Choroid plexus epithelial cell (primary cell): ENCODE results near the gene PPA2.

Source experiments
- DNase-seq: peaks from one replicate; pipeline ENCODE4 v3.0.0-alpha.2; 2010; ENCODE audit warnings: low read depth
- H3K4me3 ChIP-seq: 2 replicates; pipeline ENCODE4 v1.5.1; 2011; ENCODE audit warnings: low read depth, mild to moderate bottlenecking, control low read depth, low read length, moderate library complexity
- TF ChIP-seq, protein P1 (sequence below): conservative IDR thresholded peaks from 2 replicates; pipeline ENCODE4 v1.5.1; 2011; ENCODE audit warnings: low read depth, mild to moderate bottlenecking, control low read depth, inconsistent platforms, low read length, moderate library complexity

Gene PPA2

DNA sequence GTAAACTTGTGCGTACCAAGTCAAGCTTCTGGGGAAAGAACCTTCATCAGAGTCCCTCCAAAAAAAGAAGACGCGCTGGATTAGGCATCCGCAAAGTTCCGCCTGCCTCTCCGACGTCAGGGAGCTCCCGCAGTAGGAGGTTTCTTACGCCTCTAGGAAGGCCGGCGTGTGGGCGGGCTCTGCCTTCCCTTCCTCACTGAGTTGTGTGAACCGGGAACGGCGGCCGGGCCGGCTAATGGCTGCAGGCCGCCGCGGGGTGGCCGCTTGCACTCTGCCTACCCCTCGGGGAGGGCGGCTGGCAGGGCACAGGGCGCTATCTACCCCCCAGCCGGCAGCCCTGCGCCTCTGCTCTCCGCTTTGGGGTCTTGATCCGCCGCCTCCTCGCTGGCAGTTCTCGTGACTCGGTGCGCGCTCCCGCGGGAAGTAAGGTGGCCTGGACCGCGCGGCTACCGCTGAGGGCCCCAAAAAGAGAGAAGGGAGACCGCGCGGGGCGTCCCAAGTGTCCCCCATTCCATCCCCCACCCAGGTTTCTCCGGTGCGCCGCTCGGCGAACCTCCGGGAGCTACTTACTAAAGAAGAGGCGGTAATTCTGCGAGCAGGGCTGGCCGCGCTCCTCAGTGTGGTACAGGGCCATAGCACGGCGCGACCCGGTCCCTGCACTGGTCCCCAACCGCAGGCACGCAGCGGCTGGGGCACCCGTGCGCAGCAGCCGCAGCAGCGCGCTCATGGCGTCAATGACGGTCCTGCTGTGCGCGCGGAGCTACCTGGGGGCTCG is at the start of gene PPA2:
PPA2 (minus strand) TSS at position 739 of the 775 bp plus-strand sequence; CDS start at position 727, 12 bp downstream.
- DNase-seq, result peak; percentile 93
- peak within 1 kb of the TSS; percentile 94 for H3K4me3 ChIP-seq
- TF ChIP-seq, protein P1, sequence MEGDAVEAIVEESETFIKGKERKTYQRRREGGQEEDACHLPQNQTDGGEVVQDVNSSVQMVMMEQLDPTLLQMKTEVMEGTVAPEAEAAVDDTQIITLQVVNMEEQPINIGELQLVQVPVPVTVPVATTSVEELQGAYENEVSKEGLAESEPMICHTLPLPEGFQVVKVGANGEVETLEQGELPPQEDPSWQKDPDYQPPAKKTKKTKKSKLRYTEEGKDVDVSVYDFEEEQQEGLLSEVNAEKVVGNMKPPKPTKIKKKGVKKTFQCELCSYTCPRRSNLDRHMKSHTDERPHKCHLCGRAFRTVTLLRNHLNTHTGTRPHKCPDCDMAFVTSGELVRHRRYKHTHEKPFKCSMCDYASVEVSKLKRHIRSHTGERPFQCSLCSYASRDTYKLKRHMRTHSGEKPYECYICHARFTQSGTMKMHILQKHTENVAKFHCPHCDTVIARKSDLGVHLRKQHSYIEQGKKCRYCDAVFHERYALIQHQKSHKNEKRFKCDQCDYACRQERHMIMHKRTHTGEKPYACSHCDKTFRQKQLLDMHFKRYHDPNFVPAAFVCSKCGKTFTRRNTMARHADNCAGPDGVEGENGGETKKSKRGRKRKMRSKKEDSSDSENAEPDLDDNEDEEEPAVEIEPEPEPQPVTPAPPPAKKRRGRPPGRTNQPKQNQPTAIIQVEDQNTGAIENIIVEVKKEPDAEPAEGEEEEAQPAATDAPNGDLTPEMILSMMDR, result no peak

DNA sequence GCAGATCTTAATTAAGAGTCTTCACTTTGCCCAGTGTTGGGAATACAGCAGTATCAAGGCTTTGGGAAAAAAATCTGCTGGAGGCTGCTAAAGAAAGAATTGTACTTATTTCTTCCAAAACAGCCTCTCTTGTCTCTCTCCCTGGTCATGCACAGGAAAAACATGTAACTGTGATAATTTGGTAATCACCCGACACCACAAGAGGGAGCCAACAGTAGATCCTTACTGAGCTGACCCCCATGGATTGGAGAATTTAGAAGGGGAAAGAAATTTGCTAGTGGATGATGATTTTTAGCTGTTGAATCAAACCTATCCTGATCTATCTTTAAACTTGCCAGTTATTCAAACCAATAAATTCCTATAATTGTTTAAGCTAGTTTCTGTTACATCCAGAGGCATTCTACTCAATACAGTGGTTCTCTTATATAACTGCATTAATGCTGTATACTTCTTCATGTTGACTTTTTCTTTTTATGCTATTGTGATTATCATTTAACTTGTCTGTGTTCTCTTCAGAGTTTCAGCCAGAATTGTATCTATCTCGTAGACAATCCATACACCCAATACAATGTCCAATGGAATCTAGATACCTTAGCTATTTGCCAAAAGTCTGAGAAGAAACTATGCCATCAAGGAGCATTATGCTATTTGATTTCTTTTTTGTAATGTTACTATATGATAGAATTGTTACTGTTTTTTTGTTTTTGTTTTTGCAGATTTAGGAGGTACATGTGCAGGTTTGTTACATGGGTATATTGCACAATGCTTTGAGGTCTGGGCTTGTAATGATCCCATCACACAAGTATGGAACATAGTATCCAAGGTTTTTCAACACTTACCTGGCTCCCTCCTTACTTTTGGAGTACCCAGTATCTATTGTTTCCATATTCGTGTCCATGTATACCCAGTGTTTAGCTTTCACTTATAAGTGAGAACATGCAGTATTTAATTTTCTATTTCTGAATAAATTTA is 47.2 kb upstream of the PPA2 start:
- TF ChIP-seq, protein P1, result peak; percentile 83
- H3K4me3 ChIP-seq, result no peak overlapping the region
- DNase-seq, result peak; percentile 76

DNA sequence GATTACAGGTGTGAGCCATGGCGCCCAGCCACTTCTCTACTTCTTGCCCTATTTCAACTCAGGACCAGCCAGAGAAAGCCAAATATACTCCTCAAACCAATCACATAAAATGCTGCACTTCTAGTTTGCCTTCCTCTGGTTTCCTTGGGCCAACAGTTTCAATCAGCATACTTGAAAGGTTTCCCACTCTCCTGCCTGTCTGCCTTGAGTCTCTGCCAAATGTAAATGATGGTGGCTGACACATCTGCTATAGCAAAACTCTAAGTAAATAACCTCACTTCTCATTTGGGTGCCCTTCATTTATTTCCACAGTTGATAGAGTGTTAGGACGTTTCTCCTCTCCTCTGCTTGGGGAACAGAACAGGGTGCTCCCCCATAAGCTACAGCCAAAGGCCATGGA is 36.4 kb upstream of the PPA2 start:
- DNase-seq, result no peak
- no peak overlapping the region for H3K4me3 ChIP-seq
- TF ChIP-seq, protein P1, result no peak

DNA sequence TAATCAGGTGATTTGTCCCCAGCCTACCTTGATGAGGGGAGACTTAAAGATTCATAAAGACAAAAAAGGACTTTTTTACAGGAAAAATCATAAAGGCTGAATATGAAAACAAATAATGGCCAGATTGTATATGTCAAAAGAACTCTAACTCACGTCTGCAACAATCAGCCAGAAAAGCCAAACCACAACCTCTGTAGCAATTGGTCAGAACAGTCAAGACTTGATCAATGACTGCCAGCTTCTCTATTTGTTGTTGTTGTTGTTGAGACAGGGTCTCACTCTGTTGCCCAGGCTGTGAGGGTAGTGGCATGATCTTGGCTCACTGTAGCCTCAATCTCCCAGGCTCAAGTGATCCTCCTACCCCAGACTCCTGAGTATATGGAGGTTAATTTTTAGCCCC is 35.9 kb upstream of the PPA2 start:
- no peak overlapping the region for H3K4me3 ChIP-seq
- TF ChIP-seq, protein P1, result no peak
- no peak for DNase-seq

DNA sequence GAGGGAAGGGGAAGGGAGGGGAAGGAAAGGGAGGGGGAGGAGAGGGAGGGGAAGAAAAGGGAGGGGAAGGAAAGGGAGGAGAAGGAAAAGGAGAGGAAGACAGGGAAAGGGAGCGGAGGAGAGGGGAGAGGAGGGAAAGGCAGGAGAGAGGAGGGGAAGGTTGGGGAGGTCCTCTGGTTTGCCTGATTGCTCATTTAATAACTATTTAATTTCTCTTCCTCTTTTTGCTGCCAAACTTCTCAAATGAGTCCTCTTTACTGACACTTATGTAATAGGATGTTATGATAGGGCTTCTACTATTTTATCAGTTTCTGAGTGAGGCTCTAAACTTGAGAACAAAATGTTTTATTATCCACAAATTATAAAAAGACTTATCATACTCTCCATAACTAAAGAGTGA is 35.4 kb upstream of the PPA2 start:
- no peak overlapping the region for H3K4me3 ChIP-seq
- TF ChIP-seq, protein P1, result no peak
- no peak for DNase-seq

DNA sequence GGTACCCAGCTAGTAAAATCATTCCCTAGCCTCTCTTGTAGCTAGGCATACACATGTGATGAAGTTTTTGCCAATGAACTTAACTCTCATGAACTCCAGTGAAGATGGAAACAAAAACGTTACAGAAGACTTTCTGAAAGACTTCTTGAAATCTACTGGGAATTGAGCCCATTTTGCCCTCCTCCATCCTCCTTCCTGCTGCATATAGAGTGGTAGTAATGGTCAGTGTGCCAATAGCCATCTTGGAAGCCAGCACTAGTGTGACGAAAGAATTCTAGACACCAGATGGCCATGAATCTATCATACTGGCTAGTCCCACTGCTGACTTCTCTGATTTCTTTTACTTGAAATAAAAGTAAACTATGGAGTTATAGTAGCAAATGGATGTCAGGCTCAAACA is 30.9 kb upstream of the PPA2 start:
- no peak overlapping the region for H3K4me3 ChIP-seq
- TF ChIP-seq, protein P1, result no peak
- DNase-seq, result no peak
